ENCODE results near the gene FRMD1.

Gene FRMD1

GRCh38 chr6:168078943-168079405, at the start of gene FRMD1:
Gene FRMD1 (minus strand): TSS chr6:168079212. CDS start chr6:168079094, 118 bp downstream.
- DNase-seq = no peak

DNA sequence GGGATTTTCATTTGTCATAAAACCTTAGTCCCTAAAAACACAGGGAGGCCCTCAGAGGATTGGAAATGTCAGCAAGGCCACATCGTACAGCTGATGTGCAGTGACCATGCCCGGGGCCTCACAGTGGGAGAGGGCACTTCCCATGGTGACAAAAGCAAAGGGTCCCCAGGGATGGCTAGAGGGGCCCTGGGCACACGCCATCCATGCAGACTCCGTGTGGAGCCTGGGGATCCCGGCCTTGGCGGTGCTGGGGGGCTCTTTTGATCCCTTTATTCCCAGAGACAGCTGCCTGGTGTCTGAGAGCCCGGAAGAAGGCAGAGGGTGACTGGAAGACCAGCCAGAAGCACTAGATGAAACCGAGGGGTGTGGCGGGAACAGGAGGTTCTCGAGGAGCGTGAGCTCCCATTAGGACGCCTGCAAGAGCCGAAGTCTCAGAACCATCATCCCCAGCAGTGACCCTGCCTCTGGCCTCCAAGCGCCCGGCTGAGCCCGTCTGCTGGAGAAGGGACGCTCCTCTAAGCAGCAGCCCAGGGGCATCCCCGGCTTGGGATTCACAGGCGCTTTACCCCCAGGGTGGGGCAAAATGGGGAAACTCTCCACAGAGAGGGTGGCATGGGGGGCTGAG, 49.1 kb upstream of the FRMD1 start:
- no peak for DNase-seq

DNA sequence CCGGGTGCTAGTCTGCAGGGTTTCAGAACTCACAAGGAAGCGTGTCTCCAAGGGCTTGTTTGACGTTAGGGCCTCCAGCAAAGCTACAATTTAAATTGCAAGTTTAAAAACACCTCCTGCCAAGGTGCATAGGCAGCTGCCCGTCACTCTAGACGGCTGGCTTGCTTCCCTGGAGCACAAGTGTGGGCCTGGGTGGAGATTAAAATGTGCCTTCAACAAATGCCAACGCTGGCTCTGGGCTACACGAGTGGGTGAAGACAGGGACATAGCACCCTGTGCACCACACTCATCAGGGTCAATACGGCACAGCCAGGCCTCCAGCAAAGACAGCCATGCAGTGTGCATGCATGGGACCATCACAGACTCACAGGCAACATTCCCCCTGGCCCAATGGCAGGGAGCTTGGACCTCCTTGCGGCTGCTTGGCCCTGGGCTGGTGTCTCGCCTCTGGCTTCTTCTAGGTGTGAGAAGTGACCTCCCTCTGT, 48.4 kb upstream of the FRMD1 start:
- no peak for DNase-seq

- DNase-seq = no peak
Observed at GRCh38 chr6:168126566-168127383, 47.8 kb upstream of the FRMD1 start.

GRCh38 chr6:168125429-168126001, 46.5 kb upstream of the FRMD1 start:
- no peak for DNase-seq

DNA sequence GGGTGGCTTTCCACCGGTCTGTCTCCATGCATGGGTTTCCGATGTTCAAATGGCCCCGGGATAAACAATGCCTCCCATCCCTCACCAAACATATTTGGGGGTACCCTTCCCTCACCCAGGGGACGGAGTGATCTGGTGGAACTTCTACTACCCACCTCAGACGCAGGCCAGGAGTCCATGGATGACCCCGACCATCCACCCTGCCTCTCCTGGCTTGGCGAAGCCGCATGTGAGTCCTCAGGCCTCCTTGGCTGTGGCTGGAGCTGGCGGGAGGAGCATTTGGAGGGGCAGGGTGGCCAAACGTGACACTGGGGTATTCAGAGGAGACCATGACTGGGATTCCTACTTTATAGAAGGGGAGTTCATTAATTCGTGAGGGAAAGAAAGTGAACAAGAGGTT, 45.9 kb upstream of the FRMD1 start:
- no peak for DNase-seq

DNA sequence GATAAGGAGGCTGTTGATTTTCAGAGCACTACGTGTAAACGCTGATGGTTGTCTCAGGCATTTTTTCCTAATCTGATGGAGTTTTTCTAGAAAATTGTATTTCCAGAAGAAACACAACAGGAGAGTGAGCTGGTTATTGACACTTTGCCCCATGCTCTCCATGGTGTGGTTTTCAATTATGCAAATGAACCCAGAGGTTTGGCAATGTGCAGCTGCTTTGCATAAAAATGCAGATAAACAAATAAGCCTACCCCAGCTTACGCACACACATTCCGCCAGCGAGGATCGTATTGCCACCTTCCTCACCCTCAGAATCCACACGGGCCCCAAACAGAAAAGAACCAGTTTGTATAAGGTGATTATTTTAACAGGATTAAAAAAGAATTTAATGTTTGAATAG, 45.1 kb upstream of the FRMD1 start:
- DNase-seq = no peak

DNA sequence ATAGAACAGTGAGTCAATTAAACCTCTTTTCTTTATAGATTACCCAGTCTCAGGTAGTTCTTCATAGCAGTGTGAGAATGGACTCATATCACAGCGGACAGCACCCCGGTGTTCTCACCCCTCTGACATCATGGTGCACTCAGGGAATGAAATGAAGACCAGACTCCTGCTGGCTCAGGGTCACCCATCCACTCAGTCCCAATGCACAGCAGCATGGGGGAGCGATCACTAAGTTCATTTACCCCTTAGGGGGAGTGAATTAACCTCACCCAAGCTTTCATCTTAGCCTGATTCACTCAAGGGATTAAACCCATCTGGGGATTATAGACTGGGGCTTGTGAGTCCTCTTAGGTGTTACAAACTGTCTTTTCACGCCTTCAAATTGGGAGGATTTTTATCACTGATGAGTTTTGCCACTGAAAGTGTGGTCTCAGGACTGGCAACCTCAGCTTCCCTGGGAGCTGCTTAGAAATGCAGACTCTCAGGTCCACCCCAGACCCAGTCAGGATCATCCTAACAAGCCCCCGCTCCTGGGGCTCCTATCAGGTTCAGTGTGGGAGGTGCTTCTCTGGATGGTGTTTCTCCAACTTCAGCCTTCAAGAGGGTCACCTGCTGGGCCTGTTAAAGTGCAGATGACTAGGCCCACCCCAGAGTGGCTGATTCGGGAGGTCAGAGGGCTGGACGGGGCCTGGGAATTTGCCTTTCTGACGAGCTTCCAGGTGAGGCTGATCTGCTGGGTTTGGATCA, 44.3 kb upstream of the FRMD1 start:
- DNase-seq = no peak

DNA sequence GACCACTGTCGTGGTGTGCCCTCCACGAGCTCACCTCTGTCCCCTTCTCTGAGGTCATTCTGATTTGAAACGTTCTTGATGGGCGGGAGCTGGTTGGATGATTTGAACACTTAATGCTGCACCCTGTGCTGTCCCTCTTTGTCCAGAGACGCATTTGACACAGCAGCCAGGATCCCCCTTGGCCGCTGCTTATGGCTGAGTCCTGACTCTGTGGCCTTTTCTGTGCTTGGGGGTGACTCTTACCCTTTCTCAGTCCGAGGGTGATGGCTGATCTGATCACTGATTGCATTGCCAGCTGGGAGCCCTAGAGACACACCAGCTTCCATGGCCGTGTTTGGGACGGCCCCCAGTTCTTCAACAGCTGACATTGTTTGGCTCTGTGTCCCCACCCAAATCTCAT, 43.5 kb upstream of the FRMD1 start:
- DNase-seq = no peak

DNA sequence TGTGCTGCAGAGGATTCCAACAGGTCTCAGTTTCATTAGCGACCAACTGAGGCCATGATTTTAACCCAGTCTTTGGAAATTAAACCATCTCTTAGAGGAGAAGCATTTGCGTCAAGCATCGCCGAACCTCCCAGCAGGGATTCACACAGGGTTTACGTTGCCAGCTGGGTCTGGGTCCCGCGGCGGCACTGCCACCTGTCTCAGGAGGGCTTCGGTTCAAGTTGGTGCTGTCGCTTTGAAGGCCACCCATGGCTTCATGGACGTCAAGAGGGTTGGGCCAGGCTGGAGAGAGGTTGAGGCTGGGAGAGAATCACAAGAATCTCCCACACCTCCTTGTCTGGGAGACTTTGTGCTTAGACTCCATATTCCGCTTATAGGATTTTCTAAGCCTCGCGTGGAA, 43.0 kb upstream of the FRMD1 start:
- DNase-seq = no peak

DNA sequence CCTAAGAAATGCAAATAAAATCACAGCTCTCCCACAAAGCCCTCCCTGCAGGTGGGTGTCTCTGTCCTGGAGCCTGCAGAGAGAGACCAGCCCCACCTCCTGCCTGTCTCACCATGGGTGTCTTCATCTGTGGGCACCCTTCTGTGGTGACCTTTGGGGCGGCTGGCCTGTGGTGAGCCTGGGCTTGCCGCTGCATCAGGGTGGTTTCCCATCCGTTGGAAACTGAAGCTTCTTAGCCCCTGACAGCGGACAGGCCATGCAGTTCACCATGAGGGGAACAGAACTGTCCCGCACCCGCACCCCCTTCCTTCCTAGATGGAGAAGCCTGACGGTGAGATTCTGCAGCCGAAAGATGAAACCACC, 42.3 kb upstream of the FRMD1 start:
- no peak for DNase-seq

DNA sequence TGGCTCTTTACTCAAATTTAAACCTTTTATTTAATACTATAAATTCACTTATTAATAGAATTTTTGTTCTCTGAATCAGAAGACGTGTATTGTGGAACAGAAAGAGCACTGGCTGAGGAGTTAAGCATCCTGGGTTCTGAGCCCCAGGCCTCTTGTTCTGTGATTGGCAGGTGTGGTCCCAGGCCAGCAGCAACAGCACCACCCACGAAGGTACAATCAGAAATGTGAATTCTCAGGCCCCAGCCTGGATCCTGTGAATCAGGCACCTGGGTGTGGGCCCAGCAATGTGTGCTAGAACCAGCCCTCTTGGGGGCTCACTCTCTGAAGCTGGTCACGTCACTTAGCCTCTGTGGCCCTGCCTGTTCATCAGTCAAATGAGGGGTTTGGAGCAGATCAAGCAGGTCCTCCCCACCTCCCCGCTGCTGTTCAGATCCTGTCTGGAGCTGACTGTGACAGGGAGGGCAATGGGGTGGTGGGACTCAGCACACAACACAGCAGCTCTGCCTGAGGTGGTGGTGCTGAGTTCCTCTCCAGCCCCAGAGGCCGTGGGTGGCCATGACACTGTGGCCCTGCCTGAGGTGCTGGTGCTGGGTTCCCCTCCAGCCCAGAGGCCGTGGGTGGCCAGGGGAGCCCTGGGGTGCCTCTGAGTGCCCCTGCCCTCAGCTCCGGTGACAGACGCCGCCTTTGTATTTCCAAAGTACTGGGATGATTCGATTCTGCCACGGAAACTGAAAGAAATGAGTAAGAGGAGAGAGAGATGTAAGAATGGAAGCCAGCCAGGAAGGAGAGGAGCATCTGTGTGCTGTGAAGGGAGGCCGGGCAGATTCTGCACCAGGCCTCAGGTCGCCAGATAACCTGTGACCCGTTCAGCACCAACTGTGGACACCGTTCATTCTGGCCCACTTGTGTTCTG, 41.6 kb upstream of the FRMD1 start:
- no peak for DNase-seq

DNA sequence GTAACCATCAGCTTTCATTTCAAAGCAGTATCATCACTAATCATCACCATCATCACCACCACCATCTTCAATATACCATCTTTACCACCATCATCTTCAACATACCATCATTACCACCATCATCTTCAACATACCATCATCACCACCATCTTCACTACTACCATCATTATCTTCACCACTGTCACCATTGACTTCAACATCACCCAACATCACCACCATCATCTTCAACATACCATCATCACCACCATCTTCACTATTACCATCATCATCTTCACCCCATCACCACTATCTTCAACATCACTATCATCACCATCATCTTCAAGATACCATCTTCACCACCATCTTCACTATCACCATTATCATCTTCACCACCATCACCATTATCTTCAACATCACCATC, 40.5 kb upstream of the FRMD1 start:
- DNase-seq = no peak

DNA sequence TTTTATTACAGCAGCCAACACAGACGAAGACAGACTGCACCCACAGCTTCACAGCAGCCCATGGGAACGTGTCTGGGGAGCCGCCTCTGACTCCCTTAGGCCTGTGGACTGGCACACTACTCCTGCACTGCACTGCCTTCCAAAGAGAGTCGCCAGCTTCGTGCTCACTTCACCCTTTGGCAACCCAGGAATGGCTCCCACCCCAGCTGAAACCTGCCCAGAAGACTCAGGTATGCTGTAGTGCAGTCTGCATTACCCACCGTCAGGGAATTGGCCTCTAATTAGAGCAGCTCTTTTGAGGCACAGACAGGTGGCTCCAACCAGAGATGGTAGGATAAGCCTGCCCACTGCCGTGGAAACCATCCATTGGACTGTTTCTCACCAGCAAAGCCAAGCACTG, 39.9 kb upstream of the FRMD1 start:
- DNase-seq = no peak

DNA sequence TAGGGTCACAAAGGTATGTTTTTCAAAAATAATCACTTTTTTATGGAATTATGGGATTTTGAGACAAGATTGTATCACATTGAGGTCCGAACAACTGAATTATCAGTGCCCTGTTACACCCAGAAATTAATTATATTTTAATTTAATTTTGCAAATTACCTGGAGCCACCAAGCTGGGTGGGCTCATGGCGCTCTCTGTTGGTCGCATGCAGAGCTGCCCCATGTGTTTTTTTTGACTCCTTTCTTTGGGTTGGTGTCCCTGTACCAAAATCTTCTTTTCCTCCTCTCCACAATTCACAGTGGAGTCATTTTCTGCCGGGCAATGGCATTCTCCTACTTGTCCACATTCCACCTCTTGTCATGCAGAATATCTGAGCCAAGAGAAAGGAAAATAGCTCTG, 38.9 kb upstream of the FRMD1 start:
- DNase-seq = no peak

- no peak for DNase-seq
Observed at GRCh38 chr6:168116975-168117899, 38.2 kb upstream of the FRMD1 start.

- DNase-seq = no peak
Observed at GRCh38 chr6:168116438-168116974, 37.5 kb upstream of the FRMD1 start.

GRCh38 chr6:168115748-168116437, 36.9 kb upstream of the FRMD1 start:
- no peak for DNase-seq

GRCh38 chr6:168113226-168113625, 34.2 kb upstream of the FRMD1 start:
- no peak for DNase-seq

DNA sequence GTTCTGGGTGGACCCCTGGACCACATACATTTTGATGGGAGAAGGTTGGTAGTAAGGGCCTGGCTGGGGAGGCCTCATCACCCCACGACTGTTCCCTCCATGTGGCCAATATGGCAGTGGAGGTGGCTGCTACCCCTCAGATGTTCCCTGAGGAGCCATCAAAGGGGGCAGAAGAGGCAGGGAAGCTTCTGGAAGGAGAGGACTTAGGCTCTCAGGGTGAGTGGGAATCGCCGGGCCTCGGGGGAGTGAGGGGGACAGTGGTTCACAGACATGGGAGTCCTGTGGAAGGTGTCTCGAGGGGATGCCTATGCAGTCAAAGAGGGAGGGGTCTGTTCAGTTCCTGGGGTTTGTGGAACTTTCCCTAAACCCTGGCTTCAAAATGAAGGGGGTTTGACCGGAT, 32.9 kb upstream of the FRMD1 start:
- no peak for DNase-seq

Measured in COR-L47 (cell line).